Measurements from ENCODE around the gene MAP10.

- TF ChIP-seq CTCF (IDR thresholded peaks at IDR 0.05) (no peak), ZFX (IDR thresholded peaks at IDR 0.05; ENCODE audit: borderline replicate concordance) (no peak)
These were observed 38.3 kb upstream of the MAP10 start for GRCh38 chr1:232766904-232767303.

Measured in 22Rv1 (cell line).